Loucy (cell line): ENCODE results near the gene TLDC2.

Experiments
- EZH2phosphoT487 ChIP-seq: fragments of 200-600 bp; IDR thresholded peaks from 2 replicates; pipeline ENCODE4 v1.6.1; 2018; ENCODE audit warnings: antibody characterized with exemption, mild to moderate bottlenecking, moderate library complexity, borderline replicate concordance
- TF ChIP-seq, protein P1 (sequence below): fragments of 200-600 bp; sonication (generic); conservative IDR thresholded peaks from 2 replicates; pipeline ENCODE4 v1.5.1; 2014; ENCODE audit warnings: mild to moderate bottlenecking, antibody characterized with exemption, low read length

DNA sequence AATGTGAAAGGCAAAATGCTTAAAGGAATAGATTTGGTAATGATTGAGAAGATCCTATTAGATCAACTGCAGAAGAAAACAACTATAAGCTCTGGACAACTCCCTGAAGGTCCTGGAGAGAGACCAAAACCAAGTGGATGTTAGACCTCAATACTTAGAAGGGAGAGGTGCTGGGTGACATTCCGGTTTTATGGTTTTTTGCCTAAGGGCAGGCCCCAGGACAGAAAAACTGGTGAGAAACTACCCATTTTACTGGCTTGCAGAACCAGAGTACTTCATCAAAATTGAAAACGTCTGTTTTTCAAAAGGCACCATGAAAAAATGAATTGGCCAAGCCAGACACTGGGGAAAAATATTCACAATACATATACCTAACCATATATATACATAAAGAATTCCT lies 49.3 kb downstream of the TLDC2 start:
- TF ChIP-seq, protein P1, sequence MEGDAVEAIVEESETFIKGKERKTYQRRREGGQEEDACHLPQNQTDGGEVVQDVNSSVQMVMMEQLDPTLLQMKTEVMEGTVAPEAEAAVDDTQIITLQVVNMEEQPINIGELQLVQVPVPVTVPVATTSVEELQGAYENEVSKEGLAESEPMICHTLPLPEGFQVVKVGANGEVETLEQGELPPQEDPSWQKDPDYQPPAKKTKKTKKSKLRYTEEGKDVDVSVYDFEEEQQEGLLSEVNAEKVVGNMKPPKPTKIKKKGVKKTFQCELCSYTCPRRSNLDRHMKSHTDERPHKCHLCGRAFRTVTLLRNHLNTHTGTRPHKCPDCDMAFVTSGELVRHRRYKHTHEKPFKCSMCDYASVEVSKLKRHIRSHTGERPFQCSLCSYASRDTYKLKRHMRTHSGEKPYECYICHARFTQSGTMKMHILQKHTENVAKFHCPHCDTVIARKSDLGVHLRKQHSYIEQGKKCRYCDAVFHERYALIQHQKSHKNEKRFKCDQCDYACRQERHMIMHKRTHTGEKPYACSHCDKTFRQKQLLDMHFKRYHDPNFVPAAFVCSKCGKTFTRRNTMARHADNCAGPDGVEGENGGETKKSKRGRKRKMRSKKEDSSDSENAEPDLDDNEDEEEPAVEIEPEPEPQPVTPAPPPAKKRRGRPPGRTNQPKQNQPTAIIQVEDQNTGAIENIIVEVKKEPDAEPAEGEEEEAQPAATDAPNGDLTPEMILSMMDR: no peak
- no peak for TF ChIP-seq EZH2phosphoT487
